ENCODE results near the gene ZSCAN10. TPM values are rescaled to one million over a fixed set of nuclear protein-coding genes. Genes with fewer than 3 reads are reported as not detected.
A peak's percentile ranks its signal among the peaks of the same experiment; 100 is the strongest.

Gene ZSCAN10
- polyA plus RNA-seq, 1 donor (not counting 4 experiments of a cell fraction or from before 2014, with no cell fraction given) = not detected

DNA sequence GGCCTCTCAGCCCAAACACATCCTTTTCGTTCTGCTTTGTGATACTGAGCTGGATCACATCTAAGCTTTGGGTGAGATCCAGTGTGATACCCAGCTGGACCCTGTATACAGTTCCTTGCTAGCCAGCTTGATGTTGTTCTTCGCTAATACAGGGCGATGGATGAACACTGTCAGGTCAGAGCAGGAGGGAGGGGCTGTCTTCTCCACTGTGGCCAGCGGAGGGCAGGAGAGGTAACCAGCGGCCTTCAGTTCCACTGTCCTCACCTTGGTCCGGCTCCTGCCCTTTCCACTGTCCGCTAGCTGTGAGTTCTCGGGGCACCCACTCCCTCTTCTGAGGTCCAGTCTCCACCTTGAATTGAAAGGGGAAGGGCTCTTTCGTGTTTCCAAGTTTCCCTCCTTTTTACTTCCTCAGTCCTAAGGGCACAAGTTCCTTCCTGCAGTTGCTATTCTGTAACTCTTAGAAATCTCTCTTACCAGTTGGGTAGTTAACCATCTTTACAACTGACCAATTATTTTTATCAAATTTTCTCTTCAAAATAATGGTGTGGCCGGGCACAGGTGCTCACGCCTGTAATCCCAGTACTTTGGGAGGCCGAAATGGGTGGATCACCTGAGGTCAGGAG, 32.8 kb upstream of the ZSCAN10 start:
- FAIRE-seq (no peak), DNase-seq (ENCODE audit: low read depth, low spot score) (no peak)
- dilution Hi-C loops (cut with MboI; ENCODE audit: extremely low pct_ligation_motif_present, low sequenced_read_pairs) = no loop called here
- TF ChIP-seq EZH2 (IDR thresholded peaks at IDR 0.05; ENCODE audit: low read length) = no peak
- TF ChIP-seq, protein P1, sequence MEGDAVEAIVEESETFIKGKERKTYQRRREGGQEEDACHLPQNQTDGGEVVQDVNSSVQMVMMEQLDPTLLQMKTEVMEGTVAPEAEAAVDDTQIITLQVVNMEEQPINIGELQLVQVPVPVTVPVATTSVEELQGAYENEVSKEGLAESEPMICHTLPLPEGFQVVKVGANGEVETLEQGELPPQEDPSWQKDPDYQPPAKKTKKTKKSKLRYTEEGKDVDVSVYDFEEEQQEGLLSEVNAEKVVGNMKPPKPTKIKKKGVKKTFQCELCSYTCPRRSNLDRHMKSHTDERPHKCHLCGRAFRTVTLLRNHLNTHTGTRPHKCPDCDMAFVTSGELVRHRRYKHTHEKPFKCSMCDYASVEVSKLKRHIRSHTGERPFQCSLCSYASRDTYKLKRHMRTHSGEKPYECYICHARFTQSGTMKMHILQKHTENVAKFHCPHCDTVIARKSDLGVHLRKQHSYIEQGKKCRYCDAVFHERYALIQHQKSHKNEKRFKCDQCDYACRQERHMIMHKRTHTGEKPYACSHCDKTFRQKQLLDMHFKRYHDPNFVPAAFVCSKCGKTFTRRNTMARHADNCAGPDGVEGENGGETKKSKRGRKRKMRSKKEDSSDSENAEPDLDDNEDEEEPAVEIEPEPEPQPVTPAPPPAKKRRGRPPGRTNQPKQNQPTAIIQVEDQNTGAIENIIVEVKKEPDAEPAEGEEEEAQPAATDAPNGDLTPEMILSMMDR (optimal IDR thresholded peaks at IDR 0.05 in 1 of 3, IDR thresholded peaks at IDR 0.05 in 1 of 3, conservative IDR thresholded peaks at IDR 0.05 in 1 of 3; ENCODE audit: extremely low read depth in 1 of 3, insufficient read depth in 2 of 3, low read length in 3 of 3) = peak; percentile 67 to 84 (median 78)
- no peaks in the 10 kb centered on the region for H3K27me3 ChIP-seq (ENCODE audit: control insufficient read depth, extremely low read depth, insufficient read depth, low read length)
- no peak overlapping the region for H3K9ac ChIP-seq (ENCODE audit: control insufficient read depth, extremely low read depth, insufficient read depth, low read length)
- no peaks in the 10 kb centered on the region for H3K9me1 ChIP-seq (ENCODE audit: control insufficient read depth, extremely low read depth, insufficient read depth, low read length)
- H3K27ac ChIP-seq (ENCODE audit: control insufficient read depth, insufficient read depth, low read length) = no peak overlapping the region
- H2AFZ ChIP-seq (ENCODE audit: control insufficient read depth, low read length) = no peak overlapping the region
- H3K9me3 ChIP-seq (ENCODE audit: control insufficient read depth, low read depth, low read length) = no peaks in the 10 kb centered on the region
- peaks cover 4 to 8% of the 10 kb centered on the region in 2 experiments for H3K36me3 ChIP-seq (ENCODE audit: control insufficient read depth in 2 of 2, extremely low read depth in 1 of 2, insufficient read depth in 2 of 2, low read length in 2 of 2)
- no peak overlapping the region for H3K4me3 ChIP-seq (ENCODE audit: control insufficient read depth in 2 of 3, extremely low read depth in 1 of 3, insufficient read depth in 2 of 3, low read depth in 1 of 3, low read length in 3 of 3)
- H3K79me2 ChIP-seq (ENCODE audit: control insufficient read depth, insufficient read depth, low read length) = peaks cover 36% of the 10 kb centered on the region
- no peak overlapping the region for H3K4me2 ChIP-seq (ENCODE audit: control insufficient read depth, extremely low read depth, insufficient read depth, low read depth, low read length)
- H3K4me1 ChIP-seq (ENCODE audit: control insufficient read depth, extremely low read depth, insufficient read depth, low read length) = peaks cover 32% of the 10 kb centered on the region
- no peaks in the 10 kb centered on the region for H4K20me1 ChIP-seq (ENCODE audit: control insufficient read depth, extremely low read depth, insufficient read depth, low read length)

GRCh38 chr16:3129137-3130131, 30.3 kb upstream of the ZSCAN10 start:
- dilution Hi-C loops (cut with MboI; ENCODE audit: extremely low pct_ligation_motif_present, low sequenced_read_pairs) = no loop called here

More at GRCh38 chr16:3129137-3130131, 30.3 kb upstream of the ZSCAN10 start:
- peaks cover 23% of the 10 kb centered on the region for H3K79me2 ChIP-seq (ENCODE audit: control insufficient read depth, insufficient read depth, low read length)
- no peaks in the 10 kb centered on the region for H3K9me3 ChIP-seq (ENCODE audit: control insufficient read depth, low read depth, low read length)
- peak overlapping the region; percentile 27 to 65 (median 64) for H3K4me3 ChIP-seq (ENCODE audit: control insufficient read depth in 2 of 3, extremely low read depth in 1 of 3, insufficient read depth in 2 of 3, low read depth in 1 of 3, low read length in 3 of 3)
- H4K20me1 ChIP-seq (ENCODE audit: control insufficient read depth, extremely low read depth, insufficient read depth, low read length) = no peaks in the 10 kb centered on the region
- DNase-seq (ENCODE audit: low read depth, low spot score) = no peak
- peak overlapping the region; percentile 96 for H3K4me2 ChIP-seq (ENCODE audit: control insufficient read depth, extremely low read depth, insufficient read depth, low read depth, low read length)
- TF ChIP-seq EZH2 (IDR thresholded peaks at IDR 0.05; ENCODE audit: low read length) = no peak
- TF ChIP-seq, protein P1 (optimal IDR thresholded peaks at IDR 0.05 in 1 of 3, IDR thresholded peaks at IDR 0.05 in 1 of 3, conservative IDR thresholded peaks at IDR 0.05 in 1 of 3; ENCODE audit: extremely low read depth in 1 of 3, insufficient read depth in 2 of 3, low read length in 3 of 3) = peak; percentile 86 to 94 (median 89)
- no peaks in the 10 kb centered on the region for H3K9me1 ChIP-seq (ENCODE audit: control insufficient read depth, extremely low read depth, insufficient read depth, low read length)
- peaks cover 31% of the 10 kb centered on the region for H3K4me1 ChIP-seq (ENCODE audit: control insufficient read depth, extremely low read depth, insufficient read depth, low read length)
- peak overlapping the region; percentile 22 for H3K27ac ChIP-seq (ENCODE audit: control insufficient read depth, insufficient read depth, low read length)
- peaks cover 5 to 8% of the 10 kb centered on the region in 2 experiments for H3K36me3 ChIP-seq (ENCODE audit: control insufficient read depth in 2 of 2, extremely low read depth in 1 of 2, insufficient read depth in 2 of 2, low read length in 2 of 2)
- H3K9ac ChIP-seq (ENCODE audit: control insufficient read depth, extremely low read depth, insufficient read depth, low read length) = peak overlapping the region; percentile 55
- H2AFZ ChIP-seq (ENCODE audit: control insufficient read depth, low read length) = peak overlapping the region; percentile 71
- H3K27me3 ChIP-seq (ENCODE audit: control insufficient read depth, extremely low read depth, insufficient read depth, low read length) = no peaks in the 10 kb centered on the region
- FAIRE-seq = no peak

Measured in keratinocyte (primary cell).